RPMI8226 (cell line): ENCODE results near the gene CRIP1.

ENCODE experiments used
- DNase-seq: peaks from one replicate; pipeline ENCODE4 v3.0.0-alpha.2; 2015

The CRIP1 gene

DNA sequence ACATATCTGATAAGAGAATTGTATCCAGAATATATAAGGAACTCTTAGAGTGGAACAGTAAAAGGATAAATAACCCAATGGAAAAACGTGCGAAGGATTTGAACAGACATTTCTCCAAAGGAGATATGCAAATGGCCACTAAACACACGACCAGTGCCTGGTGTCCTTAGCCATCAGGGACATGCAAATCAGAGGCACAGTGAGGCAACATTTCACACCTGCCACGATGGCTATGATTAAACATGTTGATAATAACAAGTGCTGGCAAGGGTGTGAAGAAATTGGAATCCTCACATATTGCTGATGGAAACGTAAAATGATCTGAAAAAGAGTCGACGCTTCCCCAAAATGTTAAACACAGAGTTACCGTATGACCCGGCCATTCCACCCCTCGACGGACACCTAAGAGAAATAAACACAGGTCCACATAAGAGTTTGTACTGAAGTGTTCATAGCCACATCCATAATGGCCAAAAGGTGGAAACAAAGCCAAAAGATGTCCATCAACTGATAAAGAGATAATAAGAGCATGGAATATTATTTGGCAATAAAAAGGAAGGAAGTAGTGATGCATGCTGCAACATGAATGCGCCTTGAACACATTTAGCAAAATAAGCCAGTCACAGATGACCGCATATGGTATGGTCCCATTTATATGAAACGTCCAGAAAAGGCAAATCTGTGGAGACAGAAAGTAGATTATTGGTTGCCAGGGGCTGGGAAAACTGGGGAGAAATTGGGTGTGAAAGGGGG is 33.4 kb downstream of the CRIP1 start:
- no peak for DNase-seq

DNA sequence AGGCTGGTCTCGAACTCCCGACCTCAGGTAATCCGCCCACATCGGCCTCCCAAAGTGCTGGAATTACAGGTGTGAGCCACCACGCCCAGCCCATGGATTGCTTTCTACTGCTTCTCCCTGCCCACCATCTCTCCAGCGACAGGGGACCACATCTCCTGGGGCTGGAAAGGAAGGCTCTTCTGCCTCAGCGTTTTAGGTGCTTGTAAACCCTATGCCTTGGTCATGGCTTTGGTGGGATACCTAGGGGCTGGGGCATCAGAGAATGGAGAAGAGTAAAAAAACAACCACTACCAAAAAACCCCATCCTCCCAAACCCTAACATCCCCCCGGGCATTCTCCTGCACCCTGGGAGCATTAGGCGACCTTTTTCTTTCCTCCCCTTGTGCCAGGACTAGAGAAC is 38.6 kb downstream of the CRIP1 start:
- DNase-seq: no peak

DNA sequence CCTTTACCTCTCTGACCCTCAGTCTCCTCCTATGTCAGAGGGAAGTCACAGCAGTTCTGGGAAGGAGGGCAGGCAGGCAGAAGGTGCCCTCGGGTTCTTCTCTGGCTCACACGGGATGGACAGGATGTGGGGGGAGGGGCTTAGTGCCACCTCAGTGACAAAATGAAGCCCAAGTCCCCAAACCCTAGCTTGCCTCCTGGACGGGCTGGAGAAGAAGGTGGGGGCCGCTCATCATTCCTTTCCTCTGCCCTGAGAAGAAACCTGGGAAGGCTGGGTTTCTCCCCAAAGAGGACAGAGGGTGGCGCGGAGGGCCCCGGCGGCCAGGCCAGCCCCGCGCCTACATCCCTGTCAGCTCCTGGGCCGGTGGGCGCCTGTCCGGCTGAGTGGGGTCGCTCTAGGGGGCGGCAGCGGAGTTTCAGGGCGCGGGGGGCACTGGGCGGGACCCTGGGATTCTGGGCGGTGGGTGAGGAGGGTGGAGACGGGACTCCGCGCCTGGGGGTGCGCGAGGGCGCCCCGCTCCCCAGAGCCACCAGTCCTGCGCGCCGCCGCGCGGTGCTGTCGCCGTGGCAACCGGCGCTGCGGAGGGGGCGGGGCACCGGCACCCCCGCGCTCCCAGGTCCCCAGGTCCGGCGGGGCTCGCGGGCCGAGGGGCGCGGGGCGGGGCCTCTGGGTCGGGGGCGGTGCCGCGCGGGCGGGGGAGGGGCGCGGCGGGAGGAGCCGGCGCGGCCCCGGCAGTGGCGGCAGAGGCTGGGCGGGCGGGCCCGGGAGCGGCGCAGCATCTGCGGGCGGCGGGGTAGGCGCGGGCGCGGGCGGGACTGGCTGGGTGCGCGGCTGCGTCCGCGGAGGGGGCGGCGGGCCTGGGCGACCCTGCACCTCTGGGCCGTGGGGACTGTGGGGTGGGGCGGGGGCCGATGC is 39.4 kb downstream of the CRIP1 start, which contains the start of gene TMEM121:
TSS of gene TMEM121 (plus strand) at position 723 of the 915 bp plus-strand sequence. CDS start 2,252 bp downstream, outside the sequence.
- DNase-seq: peak; percentile 28

DNA sequence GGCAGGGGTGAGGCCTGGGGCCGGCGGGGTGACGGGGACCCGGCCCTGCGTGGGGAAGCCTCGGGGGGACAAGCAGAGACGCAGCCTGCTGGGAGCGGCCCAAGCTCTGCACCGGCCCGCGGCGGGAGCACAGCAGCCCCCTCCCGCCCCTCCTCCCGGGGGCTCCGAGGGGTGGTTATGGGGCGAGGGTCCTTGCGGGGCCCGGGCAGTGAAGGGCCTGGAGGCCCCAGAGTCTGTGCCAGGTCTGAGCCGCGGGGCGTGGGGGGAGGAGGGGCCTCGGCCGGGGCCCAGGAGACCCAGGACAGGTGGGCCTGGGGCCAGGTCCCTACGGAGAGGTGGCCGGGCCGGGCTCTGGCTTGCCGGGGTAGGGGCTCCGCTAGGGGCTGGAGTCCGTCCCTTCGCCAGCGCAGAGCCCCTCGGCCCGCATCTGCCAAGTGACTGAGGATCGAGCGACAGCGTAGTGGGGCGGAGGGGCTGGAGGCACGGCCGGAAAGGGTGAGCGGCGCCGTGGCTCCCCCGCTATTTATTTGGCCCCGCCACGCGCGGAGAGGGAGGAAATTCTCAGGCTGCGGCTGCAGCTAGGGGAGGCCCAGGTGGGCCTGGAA is 40.2 kb downstream of the CRIP1 start:
- DNase-seq: no peak

DNA sequence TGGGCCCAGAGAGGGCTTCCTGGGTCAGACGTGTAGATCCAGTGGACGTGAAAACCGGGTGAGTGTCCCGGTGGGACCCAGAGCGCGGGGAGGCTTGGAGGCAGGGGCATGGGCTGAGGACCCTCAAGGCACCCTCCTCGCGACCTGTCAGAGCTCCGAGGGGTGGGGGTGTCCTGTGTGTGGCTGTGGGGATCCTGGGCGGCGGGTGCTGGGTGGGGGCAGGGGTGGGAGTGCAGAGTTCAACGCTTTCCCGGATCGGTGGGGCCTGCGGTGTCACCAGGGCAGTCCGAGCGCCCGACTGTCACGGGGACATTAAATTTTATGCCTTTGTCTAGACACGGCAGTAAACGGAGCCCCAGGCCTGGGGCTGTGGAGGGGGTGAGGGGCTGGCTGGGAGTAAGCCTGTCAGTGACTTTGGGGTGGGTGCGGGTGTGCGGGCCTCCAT is 40.7 kb downstream of the CRIP1 start:
- DNase-seq: no peak

DNA sequence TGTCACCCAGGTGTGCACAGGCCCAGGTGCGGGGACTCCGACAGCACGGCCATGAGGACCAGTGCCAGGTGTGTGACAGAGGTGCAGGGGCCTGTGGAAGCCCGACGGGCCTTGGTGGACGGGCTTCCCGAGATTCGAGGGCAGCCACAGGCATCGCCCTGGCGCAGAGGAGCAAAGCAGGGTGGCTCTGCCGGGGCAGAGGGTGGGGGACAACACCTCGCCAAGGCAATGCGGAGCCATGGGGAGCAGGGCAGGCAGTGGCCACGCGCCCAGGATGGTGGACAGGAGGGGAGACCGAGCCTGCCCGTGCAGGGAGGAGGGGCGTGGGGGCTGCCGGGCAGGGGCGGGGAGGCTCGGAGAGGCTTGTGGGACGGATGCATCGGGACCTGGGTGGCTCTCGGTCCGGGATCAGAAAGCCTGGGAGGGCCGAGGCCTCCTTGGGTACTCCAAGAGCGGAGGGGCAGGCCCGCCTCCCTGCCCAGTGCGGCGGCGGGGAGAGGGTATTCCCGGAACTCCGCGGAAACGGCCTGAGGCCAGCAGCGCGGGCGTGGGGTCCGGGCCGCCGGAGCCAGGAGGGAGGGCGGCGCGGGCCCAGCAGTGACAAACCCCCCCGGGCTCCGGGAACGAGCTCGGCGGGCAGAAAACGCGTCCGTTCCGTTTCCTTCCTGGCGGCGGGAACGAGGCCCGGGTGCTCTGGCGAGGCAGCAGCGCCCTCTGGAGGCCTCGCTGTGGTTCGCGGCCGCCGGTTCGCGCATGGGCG is 41.3 kb downstream of the CRIP1 start:
- DNase-seq: peak; percentile 77

DNA sequence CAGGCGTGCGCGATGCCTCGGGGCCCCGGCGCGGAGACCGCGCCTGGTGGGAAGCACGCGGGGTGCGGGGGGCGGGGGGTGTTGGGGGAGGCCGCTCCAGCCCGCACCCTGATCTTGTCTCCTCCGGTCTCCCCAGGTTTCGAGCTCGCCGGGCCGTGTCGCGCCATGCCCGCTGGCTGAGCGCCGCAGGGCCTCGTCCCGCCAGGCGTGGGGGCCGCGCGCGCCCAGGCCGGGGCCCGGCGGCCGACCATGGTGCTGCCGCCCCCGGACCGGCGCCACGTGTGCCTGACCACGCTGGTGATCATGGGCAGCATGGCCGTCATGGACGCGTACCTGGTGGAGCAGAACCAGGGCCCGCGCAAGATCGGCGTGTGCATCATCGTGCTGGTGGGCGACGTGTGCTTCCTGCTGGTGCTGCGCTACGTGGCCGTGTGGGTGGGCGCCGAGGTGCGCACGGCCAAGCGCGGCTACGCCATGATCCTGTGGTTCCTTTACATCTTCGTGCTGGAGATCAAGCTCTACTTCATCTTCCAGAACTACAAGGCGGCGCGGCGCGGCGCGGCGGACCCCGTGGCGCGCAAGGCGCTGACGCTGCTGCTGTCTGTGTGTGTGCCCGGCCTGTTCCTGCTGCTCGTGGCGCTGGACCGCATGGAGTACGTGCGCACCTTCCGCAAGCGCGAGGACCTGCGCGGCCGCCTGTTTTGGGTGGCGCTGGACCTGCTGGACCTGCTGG is 42.1 kb downstream of the CRIP1 start:
- DNase-seq: no peak

DNA sequence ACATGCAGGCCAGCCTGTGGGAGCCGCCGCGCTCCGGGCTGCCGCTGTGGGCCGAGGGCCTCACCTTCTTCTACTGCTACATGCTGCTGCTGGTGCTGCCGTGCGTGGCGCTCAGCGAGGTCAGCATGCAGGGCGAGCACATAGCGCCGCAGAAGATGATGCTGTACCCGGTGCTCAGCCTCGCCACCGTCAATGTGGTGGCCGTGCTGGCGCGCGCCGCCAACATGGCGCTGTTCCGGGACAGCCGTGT is 42.6 kb downstream of the CRIP1 start:
- DNase-seq: no peak

DNA sequence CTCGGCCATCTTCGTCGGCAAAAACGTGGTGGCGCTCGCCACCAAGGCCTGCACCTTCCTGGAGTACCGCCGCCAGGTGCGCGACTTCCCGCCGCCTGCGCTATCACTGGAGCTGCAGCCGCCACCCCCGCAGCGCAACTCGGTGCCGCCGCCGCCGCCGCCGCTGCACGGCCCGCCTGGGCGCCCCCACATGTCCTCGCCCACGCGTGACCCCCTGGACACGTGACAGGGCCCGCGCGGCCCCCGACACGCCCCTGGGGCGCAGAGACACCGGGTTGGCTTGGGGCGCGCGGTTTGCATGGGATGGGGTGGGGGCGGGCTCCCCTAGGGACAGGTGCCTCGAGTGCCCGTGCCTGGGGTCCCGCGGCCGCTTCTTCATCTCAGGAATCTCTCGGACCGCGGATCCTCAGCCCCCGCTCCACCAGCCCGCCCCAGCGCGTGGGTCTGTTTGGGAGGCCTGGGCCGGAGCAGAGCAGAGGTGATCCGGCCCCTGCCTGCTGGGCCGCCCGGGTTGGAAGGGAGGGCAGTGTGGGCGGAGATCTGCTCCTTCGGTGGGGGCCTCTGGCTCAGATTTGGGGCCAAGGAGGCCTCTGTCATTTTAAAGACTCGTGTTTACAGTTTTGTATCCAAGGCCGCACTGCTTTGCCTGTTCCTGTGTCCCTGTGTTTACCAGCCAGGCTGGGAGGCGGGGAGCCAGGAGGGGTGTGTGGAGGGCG is 43.0 kb downstream of the CRIP1 start:
- DNase-seq: no peak

DNA sequence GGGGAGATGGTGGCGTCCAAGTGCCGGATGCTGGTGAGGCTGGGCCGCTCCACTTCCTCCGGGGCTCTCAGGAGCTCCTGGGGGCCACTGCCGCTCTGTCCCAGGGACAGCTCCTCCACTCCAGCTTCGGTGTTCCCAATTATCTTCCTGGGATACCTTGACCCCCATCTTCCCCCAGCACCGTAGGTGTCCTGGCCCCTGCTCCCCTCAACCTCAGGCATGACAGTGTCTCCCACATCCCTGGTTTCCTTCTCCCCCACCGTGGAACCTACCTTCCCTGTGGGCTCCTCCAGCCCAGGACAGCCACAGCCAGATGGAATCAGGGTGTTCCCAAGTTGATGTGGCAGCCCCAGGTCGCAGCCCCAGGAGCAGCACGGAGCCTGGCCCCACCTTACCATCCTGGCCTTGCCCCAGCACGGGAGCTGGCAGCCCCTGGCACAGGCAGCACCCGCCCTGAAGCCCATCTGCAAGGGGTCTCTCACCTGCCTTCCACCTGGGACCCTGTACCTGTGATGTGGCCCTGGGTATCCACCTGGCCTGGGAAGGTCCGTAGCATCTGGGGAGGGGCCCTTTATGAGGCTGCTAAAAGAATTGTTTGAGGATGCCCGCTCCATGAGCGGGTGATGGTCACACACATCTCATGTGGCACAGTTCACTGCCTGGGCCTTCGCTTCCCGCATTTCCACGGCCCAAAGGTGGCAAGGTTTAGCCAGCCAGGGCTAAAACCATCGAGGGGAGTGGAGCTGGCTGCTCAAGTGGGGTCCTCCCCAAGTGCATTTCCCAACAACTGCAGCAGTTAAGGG is 43.8 kb downstream of the CRIP1 start:
- DNase-seq: no peak

DNA sequence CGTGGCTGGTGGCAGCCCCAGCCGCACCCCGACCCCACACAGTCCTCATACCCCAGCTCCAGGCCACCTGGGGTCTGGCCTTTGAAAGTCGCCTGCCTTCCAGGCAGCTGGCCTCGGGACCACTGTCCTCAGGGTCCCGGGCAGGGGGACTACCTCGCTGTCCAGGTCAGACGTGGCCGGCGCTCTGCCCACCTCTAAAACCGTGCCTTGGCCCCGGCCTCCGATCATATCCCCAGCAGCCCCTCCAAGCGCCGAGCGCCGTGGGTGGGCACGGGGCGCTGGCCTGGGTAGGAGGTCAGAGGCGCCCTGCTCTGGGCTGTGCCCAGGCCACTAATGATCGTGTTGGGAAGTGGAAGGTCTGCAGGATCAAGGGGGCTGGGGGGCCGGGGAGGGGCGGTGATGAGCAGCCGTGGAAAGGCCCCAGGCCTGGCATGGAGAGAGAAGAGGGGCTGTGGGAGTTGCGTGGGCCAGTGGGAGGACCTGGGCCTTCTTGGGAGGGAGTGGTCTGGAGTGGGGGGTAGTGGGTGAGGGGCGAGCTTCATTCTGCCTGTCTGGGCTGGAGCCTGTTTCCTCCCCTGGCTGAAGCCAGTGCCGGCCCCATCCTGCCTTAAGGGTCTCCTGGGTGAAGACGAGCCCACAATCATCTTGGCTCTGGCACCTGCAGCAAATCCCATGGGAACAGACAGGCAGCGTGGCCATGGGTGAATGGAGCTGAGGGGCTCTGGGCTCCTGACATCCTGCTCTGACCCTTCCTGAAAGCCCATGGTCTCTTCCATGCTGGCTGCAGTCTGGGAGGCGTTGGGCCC is 44.6 kb downstream of the CRIP1 start:
- no peak for DNase-seq

DNA sequence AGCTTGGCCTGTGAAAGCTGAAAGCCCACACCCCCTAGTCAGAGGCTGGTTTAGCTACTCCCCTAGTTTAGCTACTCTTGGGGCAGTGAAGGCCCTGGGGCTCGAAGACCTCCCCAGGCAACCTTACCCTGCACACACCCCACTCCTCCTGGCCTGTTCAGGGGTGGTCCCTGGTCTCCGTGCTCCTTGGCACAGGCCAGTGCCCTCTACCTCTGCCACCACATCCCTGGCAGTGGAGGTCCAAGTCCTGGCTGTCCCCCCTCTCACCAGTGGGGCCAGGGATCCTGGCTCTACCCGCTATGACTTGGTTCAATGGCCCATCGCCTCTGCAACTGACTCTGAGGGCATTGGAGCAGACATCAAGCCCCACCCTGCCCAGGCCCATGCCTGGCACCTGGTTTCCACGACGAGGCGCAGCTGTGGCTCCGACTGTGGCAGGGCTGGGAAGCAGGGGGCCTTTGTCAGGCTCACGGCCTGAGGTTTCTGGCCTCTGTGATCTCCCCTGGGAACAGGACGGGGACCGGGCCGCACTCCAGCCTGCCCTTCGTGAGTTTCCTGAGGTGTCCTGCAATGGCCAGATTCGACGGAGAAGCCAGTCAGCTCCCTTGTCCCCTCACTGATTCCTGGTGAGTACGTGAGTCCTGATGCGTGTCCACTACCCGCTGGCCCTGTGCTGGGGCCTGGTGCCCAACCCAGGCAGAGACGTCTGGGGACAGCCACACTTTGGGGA is 45.4 kb downstream of the CRIP1 start:
- no peak for DNase-seq

DNA sequence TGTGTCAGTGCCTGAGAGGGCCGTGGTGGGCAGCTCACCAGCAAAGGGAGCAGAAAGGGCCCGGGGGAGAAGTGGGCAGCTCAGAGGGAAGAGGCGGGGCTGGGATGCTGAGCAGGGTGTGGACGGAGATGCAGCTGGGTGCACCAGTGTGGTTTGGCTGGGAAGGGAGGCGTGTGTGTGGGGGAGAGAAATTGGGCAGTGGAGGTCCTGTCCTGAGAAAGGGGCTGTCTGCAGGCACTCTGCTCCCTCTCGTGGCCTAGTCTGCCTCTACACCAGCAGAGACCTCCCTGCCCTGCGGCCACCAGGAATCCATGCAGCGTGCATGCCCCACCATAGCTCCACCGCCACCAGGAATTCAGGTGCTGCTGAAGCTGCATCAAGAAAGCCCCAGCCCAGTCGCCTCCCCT is 46.1 kb downstream of the CRIP1 start:
- DNase-seq: peak; percentile 55

DNA sequence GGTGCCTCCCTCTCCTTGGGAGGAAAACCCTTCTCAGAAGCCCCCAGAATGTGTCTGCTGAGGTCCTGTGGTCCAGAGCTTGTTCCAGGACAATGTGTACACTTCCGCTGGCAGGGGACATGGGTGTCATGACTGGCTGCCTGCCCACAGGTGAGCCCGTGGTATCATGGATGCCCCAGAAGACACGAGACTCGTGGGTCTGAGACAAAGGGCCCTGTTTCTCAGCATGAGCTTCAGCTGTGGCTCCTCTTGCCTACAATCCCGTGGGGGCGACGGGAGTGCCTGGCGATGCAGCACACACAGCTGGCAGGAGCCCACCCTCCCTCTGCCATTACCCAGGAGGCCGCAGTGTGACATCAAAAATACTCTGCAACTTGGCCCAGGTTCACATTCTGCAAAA is 46.7 kb downstream of the CRIP1 start:
- no peak for DNase-seq

DNA sequence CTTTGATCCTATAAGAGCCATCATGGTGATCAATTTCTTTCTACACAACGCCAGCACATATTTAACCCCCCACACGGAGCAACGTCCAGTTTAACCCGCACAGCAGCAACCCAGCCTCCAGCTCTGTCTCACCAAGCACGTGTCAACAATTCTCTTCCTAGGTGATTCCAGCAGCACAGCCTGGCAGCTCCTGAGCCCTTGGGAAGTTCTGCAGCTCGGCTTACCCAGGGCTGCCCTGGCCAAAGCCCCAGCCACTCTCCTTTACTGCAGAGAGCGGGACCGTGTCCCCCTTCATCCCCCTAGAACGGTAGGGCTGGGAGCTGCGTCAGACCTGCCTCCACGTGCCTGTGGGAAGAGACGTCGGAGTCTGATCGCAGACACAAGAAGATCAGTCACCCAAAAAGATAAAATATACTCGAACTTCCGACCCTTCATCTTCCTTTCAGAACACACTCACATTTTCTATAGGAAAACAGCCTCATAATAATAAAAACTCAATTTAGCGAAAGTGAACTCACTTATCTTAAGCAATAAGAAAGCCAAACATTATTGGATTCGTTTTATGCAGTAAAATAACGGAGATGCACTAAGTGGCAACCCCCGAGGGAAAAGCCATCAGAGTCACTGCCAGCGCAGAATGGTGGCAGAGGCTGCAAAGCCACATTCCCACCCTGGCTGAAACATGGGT is 47.3 kb downstream of the CRIP1 start:
- no peak for DNase-seq

DNA sequence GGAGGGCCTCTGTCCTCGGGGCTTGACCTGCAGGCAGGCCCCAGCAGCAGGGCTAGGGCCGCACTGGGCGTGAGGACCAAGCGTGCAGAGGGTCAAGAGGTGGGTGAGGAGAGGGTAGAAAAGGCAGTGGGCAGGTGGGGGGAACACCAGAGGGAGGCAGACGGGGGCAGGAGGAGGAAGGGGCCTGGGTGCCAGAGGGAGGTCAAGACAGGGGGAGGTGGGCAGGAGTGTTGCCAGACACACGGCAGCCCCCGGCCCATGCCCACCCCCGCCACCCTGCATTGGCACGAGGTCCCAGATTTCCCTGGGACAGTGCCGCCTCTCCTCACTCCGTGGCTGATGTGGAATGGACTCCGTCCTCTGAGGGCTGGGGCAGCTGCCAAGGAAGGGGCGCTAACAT is 47.9 kb downstream of the CRIP1 start:
- DNase-seq: no peak

DNA sequence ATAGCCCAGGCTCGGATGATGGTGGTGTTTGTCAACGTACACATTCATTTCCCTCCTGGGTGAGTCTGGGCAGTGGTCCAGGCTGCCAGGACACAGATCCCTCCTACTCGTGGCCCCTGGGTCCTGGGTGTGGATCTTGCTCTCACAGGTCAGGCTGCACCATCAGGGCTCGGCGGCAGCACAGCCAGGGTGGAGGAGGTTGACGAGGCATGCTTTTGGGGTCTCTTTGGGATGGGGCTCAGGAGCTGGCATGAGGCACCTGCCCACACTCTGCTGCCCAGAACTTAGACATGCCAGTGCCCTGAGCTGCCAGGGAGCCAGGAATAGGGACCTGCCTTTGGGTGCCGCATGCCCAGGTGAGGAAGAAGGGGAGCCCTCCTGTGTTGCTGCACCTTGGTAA is 49.4 kb downstream of the CRIP1 start:
- no peak for DNase-seq
